ENCODE data around the gene HBEGF.

Gene HBEGF

DNA sequence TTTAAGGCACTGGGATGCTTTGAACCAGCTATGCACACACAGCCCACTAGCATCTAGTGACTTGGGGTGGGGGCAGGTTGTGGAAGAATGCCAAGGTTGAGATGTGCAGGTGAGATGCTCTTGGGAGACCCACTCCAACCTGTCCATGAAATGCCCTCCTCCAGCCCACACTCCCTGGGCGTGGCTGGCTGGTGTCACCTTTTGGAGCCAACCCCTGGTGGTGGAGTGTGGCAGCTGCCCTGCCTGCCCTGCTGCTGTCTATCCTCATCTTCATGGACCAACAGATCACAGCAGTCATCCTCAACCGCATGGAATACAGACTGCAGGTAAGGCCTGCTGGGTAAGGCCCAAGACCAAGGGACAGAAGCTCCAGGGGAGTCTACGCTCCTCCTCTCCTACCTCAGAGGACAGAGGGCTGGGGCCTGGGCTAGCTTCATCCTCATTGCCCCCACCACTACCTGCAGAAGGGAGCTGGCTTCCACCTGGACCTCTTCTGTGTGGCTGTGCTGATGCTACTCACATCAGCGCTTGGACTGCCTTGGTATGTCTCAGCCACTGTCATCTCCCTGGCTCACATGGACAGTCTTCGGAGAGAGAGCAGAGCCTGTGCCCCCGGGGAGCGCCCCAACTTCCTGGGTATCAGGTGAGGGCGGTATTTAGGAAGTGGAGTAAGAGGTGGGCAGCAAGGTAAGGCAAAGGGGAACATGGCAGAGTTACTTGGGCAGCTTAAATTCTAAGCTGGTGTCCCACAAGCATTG lies 21.0 kb upstream of the HBEGF start:
- no peak for DNase-seq
- Mint-ChIP-seq H3K4me1 (peaks cover 5% of the 10 kb centered on the region), H3K27ac (no peak overlapping the region), H3K27me3 (ENCODE audit: low read depth, poor library complexity) (no peaks in the 10 kb centered on the region), H3K9me3 (no peaks in the 10 kb centered on the region), H3K36me3 (ENCODE audit: low read depth) (no peaks in the 10 kb centered on the region), H3K4me3 (no peak overlapping the region)
- TF ChIP-seq, protein P1, sequence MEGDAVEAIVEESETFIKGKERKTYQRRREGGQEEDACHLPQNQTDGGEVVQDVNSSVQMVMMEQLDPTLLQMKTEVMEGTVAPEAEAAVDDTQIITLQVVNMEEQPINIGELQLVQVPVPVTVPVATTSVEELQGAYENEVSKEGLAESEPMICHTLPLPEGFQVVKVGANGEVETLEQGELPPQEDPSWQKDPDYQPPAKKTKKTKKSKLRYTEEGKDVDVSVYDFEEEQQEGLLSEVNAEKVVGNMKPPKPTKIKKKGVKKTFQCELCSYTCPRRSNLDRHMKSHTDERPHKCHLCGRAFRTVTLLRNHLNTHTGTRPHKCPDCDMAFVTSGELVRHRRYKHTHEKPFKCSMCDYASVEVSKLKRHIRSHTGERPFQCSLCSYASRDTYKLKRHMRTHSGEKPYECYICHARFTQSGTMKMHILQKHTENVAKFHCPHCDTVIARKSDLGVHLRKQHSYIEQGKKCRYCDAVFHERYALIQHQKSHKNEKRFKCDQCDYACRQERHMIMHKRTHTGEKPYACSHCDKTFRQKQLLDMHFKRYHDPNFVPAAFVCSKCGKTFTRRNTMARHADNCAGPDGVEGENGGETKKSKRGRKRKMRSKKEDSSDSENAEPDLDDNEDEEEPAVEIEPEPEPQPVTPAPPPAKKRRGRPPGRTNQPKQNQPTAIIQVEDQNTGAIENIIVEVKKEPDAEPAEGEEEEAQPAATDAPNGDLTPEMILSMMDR (IDR thresholded peaks at IDR 0.05) = no peak

GRCh38 chr5:140366589-140367255 lies 20.3 kb upstream of the HBEGF start:
- TF ChIP-seq, protein P1 (IDR thresholded peaks at IDR 0.05) = no peak
- H3K36me3 Mint-ChIP-seq (ENCODE audit: low read depth) = no peaks in the 10 kb centered on the region
- H3K4me3 Mint-ChIP-seq = no peak overlapping the region
- no peaks in the 10 kb centered on the region for H3K27me3 Mint-ChIP-seq (ENCODE audit: low read depth, poor library complexity)
- DNase-seq = no peak
- no peaks in the 10 kb centered on the region for H3K9me3 Mint-ChIP-seq
- H3K4me1 Mint-ChIP-seq = peaks cover 5% of the 10 kb centered on the region
- H3K27ac Mint-ChIP-seq = no peak overlapping the region

DNA sequence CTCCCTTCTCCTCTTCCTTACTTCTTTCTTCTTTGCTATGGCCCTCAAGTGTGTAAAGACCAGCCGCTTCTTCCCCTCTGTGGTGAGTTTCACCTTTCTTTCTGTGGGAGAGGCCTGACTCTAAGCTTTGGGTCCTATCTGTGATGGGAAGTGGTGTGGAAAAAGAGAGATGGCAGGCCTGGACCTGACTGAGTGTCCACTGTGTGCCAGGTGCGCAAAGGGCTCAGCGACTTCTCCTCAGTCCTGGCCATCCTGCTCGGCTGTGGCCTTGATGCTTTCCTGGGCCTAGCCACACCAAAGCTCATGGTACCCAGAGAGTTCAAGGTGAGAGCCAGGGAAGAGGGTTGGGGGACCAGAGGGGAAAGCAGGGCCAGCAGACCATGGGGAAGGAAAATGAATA lies 19.5 kb upstream of the HBEGF start:
- Mint-ChIP-seq H3K4me1 (peaks cover 5% of the 10 kb centered on the region), H3K4me3 (no peak overlapping the region), H3K27ac (no peak overlapping the region), H3K36me3 (ENCODE audit: low read depth) (no peaks in the 10 kb centered on the region), H3K27me3 (ENCODE audit: low read depth, poor library complexity) (no peaks in the 10 kb centered on the region), H3K9me3 (no peaks in the 10 kb centered on the region)
- no peak for DNase-seq
- TF ChIP-seq, protein P1 (IDR thresholded peaks at IDR 0.05) = no peak

- TF ChIP-seq, protein P1 (IDR thresholded peaks at IDR 0.05) = no peak
- DNase-seq = no peak
- Mint-ChIP-seq H3K27me3 (ENCODE audit: low read depth, poor library complexity) (no peaks in the 10 kb centered on the region), H3K36me3 (ENCODE audit: low read depth) (no peaks in the 10 kb centered on the region), H3K9me3 (no peaks in the 10 kb centered on the region), H3K27ac (no peak overlapping the region), H3K4me3 (no peak overlapping the region), H3K4me1 (peaks cover 5% of the 10 kb centered on the region)
Measured at GRCh38 chr5:140365282-140365681, 18.9 kb upstream of the HBEGF start.

- DNase-seq = no peak
- H3K27me3 Mint-ChIP-seq (ENCODE audit: low read depth, poor library complexity) = no peaks in the 10 kb centered on the region
- H3K4me1 Mint-ChIP-seq = peaks cover 5% of the 10 kb centered on the region
- H3K27ac Mint-ChIP-seq = no peak overlapping the region
- no peak overlapping the region for H3K4me3 Mint-ChIP-seq
- H3K36me3 Mint-ChIP-seq (ENCODE audit: low read depth) = no peaks in the 10 kb centered on the region
- no peaks in the 10 kb centered on the region for H3K9me3 Mint-ChIP-seq
- TF ChIP-seq, protein P1 (IDR thresholded peaks at IDR 0.05) = no peak
Measured at GRCh38 chr5:140364472-140364765, 18.0 kb upstream of the HBEGF start.

Measured in nephron progenitor cell (in vitro differentiated cells).